Trophoblast cell (in vitro differentiated cells and primary cell): Measurements from ENCODE around the gene HIVEP3.

Experiments
- DNase-seq, 2 donors: peaks; one replicate each; pipeline ENCODE4 v3.0.0-alpha.2; 2016
- H2AFZ ChIP-seq: 2 replicates; pipeline ENCODE4 v1.6.1; 2013; ENCODE audit warnings: low read length, moderate library complexity, mild to moderate bottlenecking; ENCODE audit not compliant: insufficient read depth, poor library complexity
- H2AK5ac ChIP-seq: 2 replicates; pipeline ENCODE4 v1.6.1; 2013; ENCODE audit warnings: mild to moderate bottlenecking, low read length
- H2BK120ac ChIP-seq: 2 replicates; pipeline ENCODE4 v1.6.1; 2013; ENCODE audit warnings: low read length, mild to moderate bottlenecking, moderate library complexity; ENCODE audit not compliant: insufficient read depth, poor library complexity
- H2BK12ac ChIP-seq: 2 replicates; pipeline ENCODE4 v1.6.1; 2013; ENCODE audit warnings: mild to moderate bottlenecking, low read length, moderate library complexity
- H2BK5ac ChIP-seq: 2 replicates; pipeline ENCODE4 v1.6.1; 2013; ENCODE audit warnings: low read length, low read depth, moderate library complexity, mild to moderate bottlenecking; ENCODE audit not compliant: poor library complexity
- H3K14ac ChIP-seq: 2 replicates; pipeline ENCODE4 v1.6.1; 2013; ENCODE audit warnings: mild to moderate bottlenecking, low read length
- H3K18ac ChIP-seq: 2 replicates; pipeline ENCODE4 v1.6.1; 2013; ENCODE audit warnings: mild to moderate bottlenecking, low read length
- H3K23ac ChIP-seq: 2 replicates; pipeline ENCODE4 v1.6.1; 2013; ENCODE audit warnings: low read length
- H3K27ac ChIP-seq: 2 replicates; pipeline ENCODE4 v1.5.1; 2013; ENCODE audit warnings: low read depth, mild to moderate bottlenecking, inconsistent platforms, low read length, moderate library complexity
- H3K27me3 ChIP-seq: 2 replicates; pipeline ENCODE4 v1.6.1; 2013; ENCODE audit warnings: inconsistent platforms, mild to moderate bottlenecking, low read length, moderate library complexity; ENCODE audit not compliant: insufficient read depth
- H3K36me3 ChIP-seq, 2 experiments: 1 replicate in 1 of 2; 2 replicates in 1 of 2; pipeline ENCODE4 v1.6.1; 2013; ENCODE audit warnings: low read length in 2 of 2, mild to moderate bottlenecking in 2 of 2, moderate library complexity in 1 of 2; ENCODE audit not compliant: insufficient read depth in 2 of 2, control insufficient read depth in 1 of 2
- H3K4ac ChIP-seq: 2 replicates; pipeline ENCODE4 v1.6.1; 2013; ENCODE audit warnings: low read depth, mild to moderate bottlenecking, low read length, moderate library complexity
- H3K4me1 ChIP-seq, 2 experiments: 1 replicate in 1 of 2; 2 replicates in 1 of 2; pipeline ENCODE4 v1.6.1; 2013; ENCODE audit warnings: low read length in 2 of 2, mild to moderate bottlenecking in 2 of 2, moderate library complexity in 1 of 2; ENCODE audit not compliant: insufficient read depth in 2 of 2, control insufficient read depth in 1 of 2
- H3K4me2 ChIP-seq: 2 replicates; pipeline ENCODE4 v1.6.1; 2013; ENCODE audit warnings: inconsistent platforms, mild to moderate bottlenecking, low read length, moderate library complexity
- H3K4me3 ChIP-seq: 2 replicates; pipeline ENCODE4 v1.5.1; 2013; ENCODE audit warnings: mild to moderate bottlenecking, low read depth, low read length, inconsistent platforms
- H3K79me1 ChIP-seq: one replicate; pipeline ENCODE4 v1.6.1; 2013; ENCODE audit warnings: low read length
- H3K79me2 ChIP-seq: 2 replicates; pipeline ENCODE4 v1.6.1; 2013; ENCODE audit warnings: low read length, mild to moderate bottlenecking; ENCODE audit not compliant: control insufficient read depth, insufficient read depth, poor library complexity
- H3K9ac ChIP-seq: 2 replicates; pipeline ENCODE4 v1.6.1; 2013; ENCODE audit warnings: mild to moderate bottlenecking, low read length
- H3K9me3 ChIP-seq: 2 replicates; pipeline ENCODE4 v1.6.1; 2013; ENCODE audit warnings: low read depth, mild to moderate bottlenecking, control low read depth, inconsistent platforms, low read length; ENCODE audit not compliant: insufficient read depth
- H4K12ac ChIP-seq: 2 replicates; pipeline ENCODE4 v1.6.1; 2013; ENCODE audit warnings: low read depth, mild to moderate bottlenecking, low read length, moderate library complexity
- H4K8ac ChIP-seq: 2 replicates; pipeline ENCODE4 v1.6.1; 2013; ENCODE audit warnings: low read depth, mild to moderate bottlenecking, low read length, moderate library complexity
- H4K91ac ChIP-seq: one replicate; pipeline ENCODE4 v1.6.1; 2013; ENCODE audit warnings: low read depth, mild to moderate bottlenecking, low read length, moderate library complexity
- WGBS: extraction: QIAGEN DNeasy Blood & Tissue Kit; methylation state at CpG from one replicate; pipeline ENCODE4 v1.1.7; 2013; ENCODE audit warnings: missing lambda C conversion rate; ENCODE audit not compliant: insufficient read length, insufficient coverage; ENCODE audit errors: extremely low coverage; 5-methylcytosine and 5-hydroxymethylcytosine counted together

HIVEP3 gene

DNA sequence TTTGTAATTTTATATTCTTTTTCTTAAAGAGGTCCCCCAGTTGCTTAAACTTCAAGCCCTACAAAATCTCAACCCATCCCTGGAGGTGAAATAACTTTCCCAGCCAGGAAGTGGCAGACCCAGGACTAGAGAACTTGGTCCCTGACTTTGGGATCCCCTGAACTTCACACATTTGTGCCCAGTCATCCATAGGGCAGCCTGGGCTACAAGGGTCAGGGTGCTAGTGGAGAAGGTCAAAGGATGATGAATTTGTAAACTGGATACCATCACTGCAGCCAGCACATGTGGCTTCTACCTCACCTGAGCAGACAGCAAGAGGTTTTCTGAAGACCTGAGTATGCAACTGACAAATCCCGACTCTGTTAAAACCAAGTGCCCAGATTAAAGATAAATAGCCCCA, 31.4 kb downstream of the HIVEP3 start:
- Histone ChIP-seq H2BK12ac (no peak overlapping the region), H2BK5ac (no peak overlapping the region), H3K23ac (no peak overlapping the region), H3K36me3 (no peaks in the 10 kb centered on the region), H3K9ac (no peak overlapping the region), H3K4me3 (no peak overlapping the region), H3K4ac (no peak overlapping the region), H3K9me3 (peaks cover 3% of the 10 kb centered on the region), H2AK5ac (no peak overlapping the region), H4K12ac (no peak overlapping the region), H3K79me1 (peaks cover 13% of the 10 kb centered on the region), H3K18ac (no peak overlapping the region), H3K27ac (no peak overlapping the region), H3K27me3 (peaks cover 2% of the 10 kb centered on the region), H3K14ac (no peak overlapping the region), H4K91ac (no peak overlapping the region), H3K79me2 (peaks cover 2% of the 10 kb centered on the region), H2AFZ (no peak overlapping the region), H2BK120ac (no peak overlapping the region), H3K4me1 (peaks cover 19 to 25% of the 10 kb centered on the region in 2 experiments), H3K4me2 (no peak overlapping the region), H4K8ac (no peak overlapping the region)
- WGBS, result no CpG with 5 or more reads among the region's 1 CpG
- no peak for DNase-seq

DNA sequence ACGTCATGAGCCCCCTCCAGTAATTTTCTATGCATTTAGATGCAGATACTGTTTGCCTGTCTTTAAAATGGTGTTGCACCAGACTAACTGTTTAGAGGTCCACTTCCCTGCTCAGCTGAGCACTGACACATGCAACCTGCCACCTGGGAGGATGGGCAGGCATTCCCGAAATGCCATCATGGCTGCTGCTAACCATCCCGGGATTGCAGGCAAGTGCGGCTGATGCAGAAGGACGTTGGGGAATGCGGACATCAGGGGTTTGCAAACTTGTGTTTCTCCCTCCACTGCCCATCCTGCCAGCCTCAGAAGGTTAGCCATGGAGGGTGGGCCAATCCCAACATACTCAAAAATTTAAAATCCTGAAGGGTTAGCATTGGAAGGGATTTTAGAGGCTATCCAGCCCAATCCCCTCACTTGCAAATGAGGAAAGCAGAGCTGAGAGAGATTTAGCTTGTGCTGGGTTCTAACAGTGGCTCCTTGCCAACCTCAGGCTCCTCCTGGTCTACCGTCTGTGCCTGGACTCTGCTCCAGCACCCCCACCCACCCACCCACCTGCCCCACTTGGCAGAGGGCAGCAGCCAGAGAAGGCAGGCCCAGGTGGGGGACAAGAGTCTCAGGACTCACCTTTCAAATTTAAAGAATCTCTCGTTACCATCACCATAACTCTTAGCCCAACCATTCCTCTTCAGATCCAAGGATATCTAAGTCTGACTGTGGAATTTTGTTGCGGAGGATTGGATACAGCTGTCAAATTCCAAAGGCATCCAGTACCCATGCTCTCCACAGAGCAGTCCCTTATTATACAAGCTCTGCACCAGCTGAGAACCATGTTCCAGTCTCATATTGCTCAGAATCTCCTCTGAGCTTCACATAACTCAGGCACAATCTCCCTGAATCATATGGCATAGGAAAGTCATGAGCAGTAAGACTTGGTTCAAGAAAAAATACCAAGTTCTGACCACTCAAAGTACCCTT, 34.2 kb downstream of the HIVEP3 start:
- H3K79me2 ChIP-seq, result no peaks in the 10 kb centered on the region
- H2AK5ac ChIP-seq, result no peak overlapping the region
- H3K79me1 ChIP-seq, result peaks cover 2% of the 10 kb centered on the region
- H3K18ac ChIP-seq, result no peak overlapping the region
- H2BK12ac ChIP-seq, result no peak overlapping the region
- no peak overlapping the region for H2BK5ac ChIP-seq
- no CpG with 5 or more reads among the region's 9 CpGs for WGBS
- H3K4me3 ChIP-seq, result no peak overlapping the region
- H4K8ac ChIP-seq, result no peak overlapping the region
- no peak overlapping the region for H4K91ac ChIP-seq
- no peaks in the 10 kb centered on the region for H3K36me3 ChIP-seq
- DNase-seq, result peak in 1 of 2 donors; percentile 68
- no peak overlapping the region for H3K23ac ChIP-seq
- no peak overlapping the region for H3K4me2 ChIP-seq
- H3K9me3 ChIP-seq, result peaks cover 3% of the 10 kb centered on the region
- H3K27ac ChIP-seq, result no peak overlapping the region
- H3K9ac ChIP-seq, result no peak overlapping the region
- peaks cover 2% of the 10 kb centered on the region for H3K27me3 ChIP-seq
- peaks cover 10 to 24% of the 10 kb centered on the region in 2 experiments for H3K4me1 ChIP-seq
- H3K14ac ChIP-seq, result no peak overlapping the region
- H2AFZ ChIP-seq, result no peak overlapping the region
- H4K12ac ChIP-seq, result no peak overlapping the region
- no peak overlapping the region for H3K4ac ChIP-seq
- H2BK120ac ChIP-seq, result no peak overlapping the region

DNA sequence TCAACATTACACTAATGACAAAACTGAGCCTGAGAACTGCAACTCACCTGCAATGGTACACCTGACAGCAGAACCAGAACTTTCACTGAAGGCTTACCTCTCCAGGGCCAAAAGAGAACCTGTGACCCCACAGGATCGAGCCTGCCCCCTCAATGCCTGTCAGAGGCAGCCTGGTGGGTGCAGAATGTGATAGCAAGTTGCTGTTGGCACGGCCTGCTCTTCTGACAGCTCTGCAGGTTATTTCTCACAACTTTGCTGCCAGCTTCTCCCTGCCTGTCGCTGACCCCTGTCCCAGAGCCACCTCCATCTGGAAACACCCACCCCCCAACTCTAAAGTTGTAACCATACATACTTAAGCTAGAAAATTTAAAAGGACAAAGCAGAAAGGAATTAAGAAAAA, 35.2 kb downstream of the HIVEP3 start:
- no peak for DNase-seq
- Histone ChIP-seq H3K4ac (no peak overlapping the region), H3K79me1 (peaks cover 6% of the 10 kb centered on the region)

DNA sequence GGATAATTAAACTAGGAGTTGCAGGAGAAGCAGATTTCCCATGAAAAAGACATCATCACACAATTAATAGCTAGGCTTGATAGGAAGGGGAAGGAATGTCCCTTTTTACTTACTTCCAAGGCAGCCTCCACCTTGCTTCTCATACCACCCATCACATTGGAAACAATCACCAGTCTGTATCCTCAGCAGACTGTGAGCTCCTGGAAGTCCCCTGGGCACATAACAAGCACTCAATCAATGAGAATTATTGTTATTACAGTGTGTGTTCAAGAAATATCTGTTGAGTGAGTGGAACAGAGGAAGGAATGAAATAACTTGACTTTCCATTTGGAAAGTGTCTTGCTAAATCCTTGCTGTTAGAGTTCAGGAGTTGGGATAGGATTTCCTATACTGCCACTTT, 36.2 kb downstream of the HIVEP3 start:
- peaks cover 2% of the 10 kb centered on the region for H3K27me3 ChIP-seq
- no peak overlapping the region for H3K4me2 ChIP-seq
- H3K9me3 ChIP-seq, result no peaks in the 10 kb centered on the region
- H3K14ac ChIP-seq, result no peak overlapping the region
- no peak overlapping the region for H3K4ac ChIP-seq
- no peak overlapping the region for H3K23ac ChIP-seq
- no peak overlapping the region for H4K12ac ChIP-seq
- H3K79me1 ChIP-seq, result peaks cover 6% of the 10 kb centered on the region
- H2AK5ac ChIP-seq, result no peak overlapping the region
- no peak overlapping the region for H4K91ac ChIP-seq
- no peak overlapping the region for H2BK5ac ChIP-seq
- no peaks in the 10 kb centered on the region for H3K36me3 ChIP-seq
- H3K9ac ChIP-seq, result no peak overlapping the region
- H3K18ac ChIP-seq, result no peak overlapping the region
- no peak overlapping the region for H2AFZ ChIP-seq
- no peak overlapping the region for H3K4me3 ChIP-seq
- H3K27ac ChIP-seq, result no peak overlapping the region
- no peak overlapping the region for H2BK12ac ChIP-seq
- DNase-seq, result peak in 1 of 2 donors; percentile 51
- H3K79me2 ChIP-seq, result no peaks in the 10 kb centered on the region
- no peak overlapping the region for H2BK120ac ChIP-seq
- H3K4me1 ChIP-seq, result peaks cover 15 to 29% of the 10 kb centered on the region in 2 experiments
- no peak overlapping the region for H4K8ac ChIP-seq

More for the DNA sequence above, 35.2 kb downstream of the HIVEP3 start:
- Histone ChIP-seq H3K14ac (no peak overlapping the region), H2AK5ac (peak overlapping the region; percentile 18), H4K12ac (no peak overlapping the region), H3K4me1 (peaks cover 15 to 27% of the 10 kb centered on the region in 2 experiments), H3K9ac (no peak overlapping the region), H2BK120ac (no peak overlapping the region), H3K27me3 (peaks cover 2% of the 10 kb centered on the region), H4K8ac (no peak overlapping the region), H2BK12ac (no peak overlapping the region), H4K91ac (no peak overlapping the region), H3K79me2 (no peaks in the 10 kb centered on the region), H3K36me3 (no peaks in the 10 kb centered on the region), H3K4me3 (no peak overlapping the region), H3K18ac (no peak overlapping the region), H3K23ac (no peak overlapping the region), H3K4me2 (no peak overlapping the region), H2AFZ (no peak overlapping the region), H2BK5ac (no peak overlapping the region), H3K9me3 (no peaks in the 10 kb centered on the region), H3K27ac (no peak overlapping the region)
- no CpG with 5 or more reads among the region's 3 CpGs for WGBS
